ENCODE data around the gene VPREB3. TPM values are rescaled to one million over a fixed set of nuclear protein-coding genes. Genes with fewer than 3 reads are reported as not detected.

Gene VPREB3
- total and polyA plus RNA-seq, 2 donors (not counting 1 experiment from before 2014, with no cell fraction given): not detected

- Histone ChIP-seq H3K4me1 (ENCODE audit: control insufficient read depth, extremely low read depth, insufficient read depth, low read length) (no peaks in the 10 kb centered on the region), H2AFZ (ENCODE audit: low read length) (no peak overlapping the region), H3K9me3 (ENCODE audit: control insufficient read depth, insufficient read depth, low read depth, low read length) (no peaks in the 10 kb centered on the region), H3K9ac (ENCODE audit: insufficient read depth, low read length) (no peak overlapping the region), H4K20me1 (ENCODE audit: control insufficient read depth, extremely low read depth, insufficient read depth, low read length) (no peaks in the 10 kb centered on the region), H3K36me3 (ENCODE audit: control insufficient read depth, insufficient read depth, low read length) (no peaks in the 10 kb centered on the region), H3K27me3 (ENCODE audit: control insufficient read depth, insufficient read depth, low read length) (no peaks in the 10 kb centered on the region), H3K4me3 (replicated peaks in 1 of 4; ENCODE audit: control extremely low read depth in 1 of 4, insufficient read depth in 1 of 4, low read depth in 3 of 4, low read length in 4 of 4) (no peak overlapping the region), H3K4me2 (ENCODE audit: extremely low read depth, insufficient read depth, low read length) (no peak overlapping the region), H3K79me2 (ENCODE audit: control insufficient read depth, insufficient read depth, low read length) (no peaks in the 10 kb centered on the region), H3K27ac (ENCODE audit: insufficient read depth, low read length) (no peak overlapping the region)
- DNase-seq (ENCODE audit: low read depth in 2 of 2): no peak
- TF ChIP-seq, protein P1, sequence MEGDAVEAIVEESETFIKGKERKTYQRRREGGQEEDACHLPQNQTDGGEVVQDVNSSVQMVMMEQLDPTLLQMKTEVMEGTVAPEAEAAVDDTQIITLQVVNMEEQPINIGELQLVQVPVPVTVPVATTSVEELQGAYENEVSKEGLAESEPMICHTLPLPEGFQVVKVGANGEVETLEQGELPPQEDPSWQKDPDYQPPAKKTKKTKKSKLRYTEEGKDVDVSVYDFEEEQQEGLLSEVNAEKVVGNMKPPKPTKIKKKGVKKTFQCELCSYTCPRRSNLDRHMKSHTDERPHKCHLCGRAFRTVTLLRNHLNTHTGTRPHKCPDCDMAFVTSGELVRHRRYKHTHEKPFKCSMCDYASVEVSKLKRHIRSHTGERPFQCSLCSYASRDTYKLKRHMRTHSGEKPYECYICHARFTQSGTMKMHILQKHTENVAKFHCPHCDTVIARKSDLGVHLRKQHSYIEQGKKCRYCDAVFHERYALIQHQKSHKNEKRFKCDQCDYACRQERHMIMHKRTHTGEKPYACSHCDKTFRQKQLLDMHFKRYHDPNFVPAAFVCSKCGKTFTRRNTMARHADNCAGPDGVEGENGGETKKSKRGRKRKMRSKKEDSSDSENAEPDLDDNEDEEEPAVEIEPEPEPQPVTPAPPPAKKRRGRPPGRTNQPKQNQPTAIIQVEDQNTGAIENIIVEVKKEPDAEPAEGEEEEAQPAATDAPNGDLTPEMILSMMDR (conservative IDR thresholded peaks at IDR 0.05 in 1 of 2, IDR thresholded peaks at IDR 0.05 in 1 of 2; ENCODE audit: low read depth in 1 of 2, low read length in 2 of 2): no peak
- no peak for TF ChIP-seq EZH2 (IDR thresholded peaks at IDR 0.05; ENCODE audit: low read length, missing control alignments)
Measured at GRCh38 chr22:23722724-23723123, 31.5 kb downstream of the VPREB3 start.

DNA sequence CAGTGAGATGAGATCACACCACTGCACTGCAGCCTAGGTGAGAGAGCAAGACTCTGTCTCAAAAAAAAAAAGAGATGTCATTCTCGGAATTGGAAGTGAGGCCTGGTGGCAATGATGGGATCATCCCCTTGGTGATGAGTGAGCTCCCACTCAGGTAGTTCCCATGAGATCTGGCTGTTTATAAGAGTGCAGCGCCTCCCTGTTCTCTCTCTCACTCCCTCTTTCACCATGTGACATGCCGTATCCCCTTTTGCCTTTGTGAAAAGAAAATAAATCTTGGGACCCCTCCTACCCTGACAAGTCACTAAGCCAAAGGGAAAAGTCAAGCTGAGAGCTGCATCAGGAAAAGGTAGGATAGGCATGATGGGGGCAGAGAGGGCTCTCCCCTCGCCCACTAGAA, 32.1 kb downstream of the VPREB3 start:
- TF ChIP-seq EZH2 (IDR thresholded peaks at IDR 0.05; ENCODE audit: low read length, missing control alignments): no peak
- TF ChIP-seq, protein P1 (conservative IDR thresholded peaks at IDR 0.05 in 1 of 2, IDR thresholded peaks at IDR 0.05 in 1 of 2; ENCODE audit: low read depth in 1 of 2, low read length in 2 of 2): no peak
- Histone ChIP-seq H3K27ac (ENCODE audit: insufficient read depth, low read length) (no peak overlapping the region), H3K79me2 (ENCODE audit: control insufficient read depth, insufficient read depth, low read length) (no peaks in the 10 kb centered on the region)

GRCh38 chr22:23720855-23721254, 33.4 kb downstream of the VPREB3 start:
- TF ChIP-seq, protein P1 (conservative IDR thresholded peaks at IDR 0.05 in 1 of 2, IDR thresholded peaks at IDR 0.05 in 1 of 2; ENCODE audit: low read depth in 1 of 2, low read length in 2 of 2): no peak
- no peak for TF ChIP-seq EZH2 (IDR thresholded peaks at IDR 0.05; ENCODE audit: low read length, missing control alignments)
- Histone ChIP-seq H3K79me2 (ENCODE audit: control insufficient read depth, insufficient read depth, low read length) (peaks cover 3% of the 10 kb centered on the region), H3K9me3 (ENCODE audit: control insufficient read depth, insufficient read depth, low read depth, low read length) (no peaks in the 10 kb centered on the region), H3K36me3 (ENCODE audit: control insufficient read depth, insufficient read depth, low read length) (no peaks in the 10 kb centered on the region), H3K4me1 (ENCODE audit: control insufficient read depth, extremely low read depth, insufficient read depth, low read length) (no peaks in the 10 kb centered on the region), H2AFZ (ENCODE audit: low read length) (no peak overlapping the region), H3K27ac (ENCODE audit: insufficient read depth, low read length) (no peak overlapping the region), H3K9ac (ENCODE audit: insufficient read depth, low read length) (no peak overlapping the region), H4K20me1 (ENCODE audit: control insufficient read depth, extremely low read depth, insufficient read depth, low read length) (no peaks in the 10 kb centered on the region), H3K4me3 (replicated peaks in 1 of 4; ENCODE audit: control extremely low read depth in 1 of 4, insufficient read depth in 1 of 4, low read depth in 3 of 4, low read length in 4 of 4) (no peak overlapping the region), H3K27me3 (ENCODE audit: control insufficient read depth, insufficient read depth, low read length) (no peaks in the 10 kb centered on the region), H3K4me2 (ENCODE audit: extremely low read depth, insufficient read depth, low read length) (no peak overlapping the region)
- DNase-seq (ENCODE audit: low read depth in 2 of 2): no peak

More for the DNA sequence above, 32.1 kb downstream of the VPREB3 start:
- Histone ChIP-seq H3K9me3 (ENCODE audit: control insufficient read depth, insufficient read depth, low read depth, low read length) (no peaks in the 10 kb centered on the region), H3K4me3 (replicated peaks in 1 of 4; ENCODE audit: control extremely low read depth in 1 of 4, insufficient read depth in 1 of 4, low read depth in 3 of 4, low read length in 4 of 4) (no peak overlapping the region), H3K9ac (ENCODE audit: insufficient read depth, low read length) (no peak overlapping the region), H3K27me3 (ENCODE audit: control insufficient read depth, insufficient read depth, low read length) (no peaks in the 10 kb centered on the region), H4K20me1 (ENCODE audit: control insufficient read depth, extremely low read depth, insufficient read depth, low read length) (no peaks in the 10 kb centered on the region), H3K4me2 (ENCODE audit: extremely low read depth, insufficient read depth, low read length) (no peak overlapping the region), H3K4me1 (ENCODE audit: control insufficient read depth, extremely low read depth, insufficient read depth, low read length) (no peaks in the 10 kb centered on the region), H2AFZ (ENCODE audit: low read length) (no peak overlapping the region), H3K36me3 (ENCODE audit: control insufficient read depth, insufficient read depth, low read length) (no peaks in the 10 kb centered on the region)
- DNase-seq (ENCODE audit: low read depth in 2 of 2): no peak
